ENCODE data around the gene GALNT2.

The GALNT2 gene

DNA sequence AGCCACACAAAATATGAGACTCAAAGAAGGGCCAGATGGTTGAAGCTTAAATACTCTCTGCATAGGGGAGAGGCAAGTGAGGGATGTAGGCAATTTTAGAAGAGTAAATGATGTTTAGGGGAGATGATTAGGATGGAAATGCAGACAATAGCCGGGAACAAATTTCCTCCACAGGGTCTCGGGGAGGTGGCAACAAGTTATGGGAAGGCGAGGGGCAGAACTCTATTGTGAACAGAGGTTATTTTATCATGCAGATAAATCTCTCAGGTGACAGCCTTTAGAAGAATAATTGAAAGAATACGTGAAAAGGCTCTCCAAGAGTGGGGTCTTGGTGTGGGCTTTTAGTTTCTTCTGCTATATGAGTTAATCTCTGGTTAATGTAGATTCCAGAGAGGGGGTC, 166.7 kb downstream of the GALNT2 start:
- no peak for TF ChIP-seq ESRRG (CRISPR knock-in tag; IDR thresholded peaks at IDR 0.05)
- TF ChIP-seq, protein P1, sequence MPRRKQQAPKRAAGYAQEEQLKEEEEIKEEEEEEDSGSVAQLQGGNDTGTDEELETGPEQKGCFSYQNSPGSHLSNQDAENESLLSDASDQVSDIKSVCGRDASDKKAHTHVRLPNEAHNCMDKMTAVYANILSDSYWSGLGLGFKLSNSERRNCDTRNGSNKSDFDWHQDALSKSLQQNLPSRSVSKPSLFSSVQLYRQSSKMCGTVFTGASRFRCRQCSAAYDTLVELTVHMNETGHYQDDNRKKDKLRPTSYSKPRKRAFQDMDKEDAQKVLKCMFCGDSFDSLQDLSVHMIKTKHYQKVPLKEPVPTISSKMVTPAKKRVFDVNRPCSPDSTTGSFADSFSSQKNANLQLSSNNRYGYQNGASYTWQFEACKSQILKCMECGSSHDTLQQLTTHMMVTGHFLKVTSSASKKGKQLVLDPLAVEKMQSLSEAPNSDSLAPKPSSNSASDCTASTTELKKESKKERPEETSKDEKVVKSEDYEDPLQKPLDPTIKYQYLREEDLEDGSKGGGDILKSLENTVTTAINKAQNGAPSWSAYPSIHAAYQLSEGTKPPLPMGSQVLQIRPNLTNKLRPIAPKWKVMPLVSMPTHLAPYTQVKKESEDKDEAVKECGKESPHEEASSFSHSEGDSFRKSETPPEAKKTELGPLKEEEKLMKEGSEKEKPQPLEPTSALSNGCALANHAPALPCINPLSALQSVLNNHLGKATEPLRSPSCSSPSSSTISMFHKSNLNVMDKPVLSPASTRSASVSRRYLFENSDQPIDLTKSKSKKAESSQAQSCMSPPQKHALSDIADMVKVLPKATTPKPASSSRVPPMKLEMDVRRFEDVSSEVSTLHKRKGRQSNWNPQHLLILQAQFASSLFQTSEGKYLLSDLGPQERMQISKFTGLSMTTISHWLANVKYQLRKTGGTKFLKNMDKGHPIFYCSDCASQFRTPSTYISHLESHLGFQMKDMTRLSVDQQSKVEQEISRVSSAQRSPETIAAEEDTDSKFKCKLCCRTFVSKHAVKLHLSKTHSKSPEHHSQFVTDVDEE (CRISPR knock-in tag; IDR thresholded peaks at IDR 0.05), result no peak
- TF ChIP-seq PPARA (CRISPR knock-in tag; IDR thresholded peaks at IDR 0.05; ENCODE audit: borderline replicate concordance), result no peak
- TF ChIP-seq, protein P2, sequence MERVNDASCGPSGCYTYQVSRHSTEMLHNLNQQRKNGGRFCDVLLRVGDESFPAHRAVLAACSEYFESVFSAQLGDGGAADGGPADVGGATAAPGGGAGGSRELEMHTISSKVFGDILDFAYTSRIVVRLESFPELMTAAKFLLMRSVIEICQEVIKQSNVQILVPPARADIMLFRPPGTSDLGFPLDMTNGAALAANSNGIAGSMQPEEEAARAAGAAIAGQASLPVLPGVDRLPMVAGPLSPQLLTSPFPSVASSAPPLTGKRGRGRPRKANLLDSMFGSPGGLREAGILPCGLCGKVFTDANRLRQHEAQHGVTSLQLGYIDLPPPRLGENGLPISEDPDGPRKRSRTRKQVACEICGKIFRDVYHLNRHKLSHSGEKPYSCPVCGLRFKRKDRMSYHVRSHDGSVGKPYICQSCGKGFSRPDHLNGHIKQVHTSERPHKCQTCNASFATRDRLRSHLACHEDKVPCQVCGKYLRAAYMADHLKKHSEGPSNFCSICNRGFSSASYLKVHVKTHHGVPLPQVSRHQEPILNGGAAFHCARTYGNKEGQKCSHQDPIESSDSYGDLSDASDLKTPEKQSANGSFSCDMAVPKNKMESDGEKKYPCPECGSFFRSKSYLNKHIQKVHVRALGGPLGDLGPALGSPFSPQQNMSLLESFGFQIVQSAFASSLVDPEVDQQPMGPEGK (CRISPR knock-in tag; IDR thresholded peaks at IDR 0.05; ENCODE audit: borderline replicate concordance), result no peak
- no peak for ATAC-seq

DNA sequence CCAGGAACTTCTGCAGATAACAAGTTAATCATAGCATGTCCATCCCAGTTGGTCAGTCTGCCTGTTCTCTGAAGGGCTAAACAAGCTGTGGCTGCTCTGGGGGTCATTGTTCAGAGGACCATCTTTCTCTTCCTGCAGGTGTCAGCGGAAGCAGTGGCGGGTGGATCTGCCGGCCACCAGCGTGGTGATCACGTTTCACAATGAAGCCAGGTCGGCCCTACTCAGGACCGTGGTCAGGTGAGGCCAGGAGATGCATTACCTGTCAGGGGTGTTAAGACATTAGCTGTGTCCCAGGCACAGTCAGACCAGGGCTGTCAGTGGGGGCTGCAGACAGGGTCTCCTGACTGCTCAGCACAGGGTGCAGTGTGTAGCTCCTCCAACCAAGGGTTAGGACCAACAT, 168.8 kb downstream of the GALNT2 start:
- ATAC-seq, result no peak
- TF ChIP-seq, protein P2 (CRISPR knock-in tag; IDR thresholded peaks at IDR 0.05; ENCODE audit: borderline replicate concordance), result no peak
- TF ChIP-seq ZNF70 (CRISPR knock-in tag; IDR thresholded peaks at IDR 0.05) (no peak), BACH2 (CRISPR knock-in tag; IDR thresholded peaks at IDR 0.05; ENCODE audit: borderline replicate concordance) (no peak), ESRRG (CRISPR knock-in tag; IDR thresholded peaks at IDR 0.05) (no peak), ZNF565 (CRISPR knock-in tag; conservative IDR thresholded peaks at IDR 0.05; ENCODE audit: low read depth) (no peak), TOX (CRISPR knock-in tag; IDR thresholded peaks at IDR 0.05; ENCODE audit: borderline replicate concordance) (no peak)
- TF ChIP-seq, protein P1 (CRISPR knock-in tag; IDR thresholded peaks at IDR 0.05), result no peak

DNA sequence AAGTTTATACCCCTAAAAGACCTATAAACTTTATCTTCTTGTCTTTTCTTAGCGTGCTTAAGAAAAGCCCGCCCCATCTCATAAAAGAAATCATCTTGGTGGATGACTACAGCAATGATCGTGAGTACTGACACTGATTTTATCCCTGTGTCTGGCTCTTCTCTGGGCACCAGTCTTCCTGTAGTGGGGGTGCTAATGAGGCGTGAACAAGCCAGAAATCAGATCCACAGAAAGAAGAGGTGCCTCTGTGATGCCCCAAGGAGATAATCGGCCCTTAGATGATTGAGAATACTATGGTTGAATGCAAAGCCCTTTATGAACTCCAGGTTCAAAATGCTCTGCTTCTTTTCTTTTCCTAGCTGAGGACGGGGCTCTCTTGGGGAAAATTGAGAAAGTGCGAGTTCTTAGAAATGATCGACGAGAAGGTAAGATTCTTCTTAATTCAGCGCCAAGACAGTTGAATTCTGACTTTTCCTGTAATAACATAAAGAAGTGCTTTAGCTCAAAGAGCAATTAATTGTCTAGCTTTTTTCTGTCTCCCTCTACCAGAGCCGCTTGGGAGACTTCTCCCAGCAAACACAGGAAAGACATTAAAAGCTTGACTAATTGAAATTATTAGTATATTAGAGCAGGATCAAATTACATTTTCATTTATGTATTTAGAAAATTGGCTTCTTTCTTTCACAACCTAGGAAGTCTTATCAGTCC, 169.4 kb downstream of the GALNT2 start:
- ATAC-seq, result no peak
- TF ChIP-seq, protein P1 (CRISPR knock-in tag; IDR thresholded peaks at IDR 0.05), result no peak
- TF ChIP-seq TOX (CRISPR knock-in tag; IDR thresholded peaks at IDR 0.05; ENCODE audit: borderline replicate concordance), result no peak
- no peak for TF ChIP-seq ZFP3 (CRISPR knock-in tag; IDR thresholded peaks at IDR 0.05)
- TF ChIP-seq SNAI2 (CRISPR knock-in tag; IDR thresholded peaks at IDR 0.05), result no peak
- TF ChIP-seq TCF4 (CRISPR knock-in tag; IDR thresholded peaks at IDR 0.05; ENCODE audit: borderline replicate concordance), result no peak
- TF ChIP-seq ARNTL (CRISPR knock-in tag; IDR thresholded peaks at IDR 0.05; ENCODE audit: borderline replicate concordance, low read depth), result no peak
- TF ChIP-seq ZFP30 (CRISPR knock-in tag; IDR thresholded peaks at IDR 0.05), result no peak
- no peak for TF ChIP-seq RARB (CRISPR knock-in tag; IDR thresholded peaks at IDR 0.05)
- no peak for TF ChIP-seq CSDC2 (CRISPR knock-in tag; IDR thresholded peaks at IDR 0.05)
- TF ChIP-seq, protein P3, sequence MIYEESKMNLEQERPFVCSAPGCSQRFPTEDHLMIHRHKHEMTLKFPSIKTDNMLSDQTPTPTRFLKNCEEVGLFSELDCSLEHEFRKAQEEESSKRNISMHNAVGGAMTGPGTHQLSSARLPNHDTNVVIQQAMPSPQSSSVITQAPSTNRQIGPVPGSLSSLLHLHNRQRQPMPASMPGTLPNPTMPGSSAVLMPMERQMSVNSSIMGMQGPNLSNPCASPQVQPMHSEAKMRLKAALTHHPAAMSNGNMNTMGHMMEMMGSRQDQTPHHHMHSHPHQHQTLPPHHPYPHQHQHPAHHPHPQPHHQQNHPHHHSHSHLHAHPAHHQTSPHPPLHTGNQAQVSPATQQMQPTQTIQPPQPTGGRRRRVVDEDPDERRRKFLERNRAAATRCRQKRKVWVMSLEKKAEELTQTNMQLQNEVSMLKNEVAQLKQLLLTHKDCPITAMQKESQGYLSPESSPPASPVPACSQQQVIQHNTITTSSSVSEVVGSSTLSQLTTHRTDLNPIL (CRISPR knock-in tag; IDR thresholded peaks at IDR 0.05; ENCODE audit: low read depth), result no peak
- TF ChIP-seq ZNF8 (CRISPR knock-in tag; IDR thresholded peaks at IDR 0.05), result no peak
- no peak for TF ChIP-seq ZC3H10 (CRISPR knock-in tag; IDR thresholded peaks at IDR 0.05)
- no peak for TF ChIP-seq OSR1 (CRISPR knock-in tag; IDR thresholded peaks at IDR 0.05)
- TF ChIP-seq ESRRG (CRISPR knock-in tag; IDR thresholded peaks at IDR 0.05), result no peak
- TF ChIP-seq, protein P4, sequence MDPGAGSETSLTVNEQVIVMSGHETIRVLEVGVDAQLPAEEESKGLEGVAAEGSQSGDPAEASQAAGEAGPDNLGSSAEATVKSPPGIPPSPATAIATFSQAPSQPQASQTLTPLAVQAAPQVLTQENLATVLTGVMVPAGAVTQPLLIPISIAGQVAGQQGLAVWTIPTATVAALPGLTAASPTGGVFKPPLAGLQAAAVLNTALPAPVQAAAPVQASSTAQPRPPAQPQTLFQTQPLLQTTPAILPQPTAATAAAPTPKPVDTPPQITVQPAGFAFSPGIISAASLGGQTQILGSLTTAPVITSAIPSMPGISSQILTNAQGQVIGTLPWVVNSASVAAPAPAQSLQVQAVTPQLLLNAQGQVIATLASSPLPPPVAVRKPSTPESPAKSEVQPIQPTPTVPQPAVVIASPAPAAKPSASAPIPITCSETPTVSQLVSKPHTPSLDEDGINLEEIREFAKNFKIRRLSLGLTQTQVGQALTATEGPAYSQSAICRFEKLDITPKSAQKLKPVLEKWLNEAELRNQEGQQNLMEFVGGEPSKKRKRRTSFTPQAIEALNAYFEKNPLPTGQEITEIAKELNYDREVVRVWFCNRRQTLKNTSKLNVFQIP (CRISPR knock-in tag; IDR thresholded peaks at IDR 0.05; ENCODE audit: borderline replicate concordance, low read depth), result no peak
- TF ChIP-seq BACH2 (CRISPR knock-in tag; IDR thresholded peaks at IDR 0.05; ENCODE audit: borderline replicate concordance), result no peak
- TF ChIP-seq ISL1 (CRISPR knock-in tag; IDR thresholded peaks at IDR 0.05), result no peak
